HepG2 (cell line): ENCODE results near the gene MVB12A. TPM values are rescaled to one million over a fixed set of nuclear protein-coding genes. Genes with fewer than 3 reads are reported as not detected.

ENCODE experiments used
- HOXA5 ChIP-seq: sonication (generic); formaldehyde crosslinking; IDR thresholded peaks from 2 replicates; pipeline ENCODE4 v1.4.0; 2020; ENCODE audit warnings: missing genetic modification reagents
- MED1 ChIP-seq: sonication (generic); formaldehyde crosslinking; IDR thresholded peaks from 2 replicates; pipeline ENCODE4 v1.4.0; 2020; ENCODE audit warnings: missing genetic modification reagents
- RCOR2 ChIP-seq: IDR thresholded peaks from 2 replicates; pipeline ENCODE4 v1.6.1; 2016; ENCODE audit warnings: missing biosample characterization, missing genetic modification reagents
- SIX1 ChIP-seq: sonication (generic); formaldehyde crosslinking; IDR thresholded peaks from 2 replicates; pipeline ENCODE4 v1.4.0; 2020; ENCODE audit warnings: missing genetic modification reagents, borderline replicate concordance
- SP4 ChIP-seq: sonication (generic); formaldehyde crosslinking; IDR thresholded peaks from 2 replicates; pipeline ENCODE4 v1.8.1; 2023; ENCODE audit warnings: mild to moderate bottlenecking, missing genetic modification reagents
- ZMYM4 ChIP-seq: sonication (generic); formaldehyde crosslinking; IDR thresholded peaks from 2 replicates; pipeline ENCODE4 v1.8.1; 2023; ENCODE audit warnings: mild to moderate bottlenecking, missing genetic modification reagents
- ZNF260 ChIP-seq: sonication (generic); formaldehyde crosslinking; IDR thresholded peaks from 2 replicates; pipeline ENCODE4 v1.4.0; 2020; ENCODE audit warnings: missing genetic modification reagents, low read depth, mild to moderate bottlenecking, borderline replicate concordance
- ZNF788 ChIP-seq: sonication (generic); formaldehyde crosslinking; IDR thresholded peaks from 2 replicates; pipeline ENCODE4 v1.5.0; 2020; ENCODE audit warnings: mild to moderate bottlenecking, missing genetic modification reagents, borderline replicate concordance
- ZNF883 ChIP-seq: sonication (generic); formaldehyde crosslinking; IDR thresholded peaks from 2 replicates; pipeline ENCODE4 v1.5.1; 2020; ENCODE audit warnings: mild to moderate bottlenecking, missing genetic modification reagents; ENCODE audit errors: not compliant biosample characterization
- polyA plus RNA-seq, 8 experiments: library from polyadenylated mRNA; depleted of rRNA in 3 of 8; stranded (reverse) in 7 of 8; unstranded in 1 of 8; fragments of >200 nt; fragmentation: Illumina TruSeq in 4 of 8; extraction: Trizol in 4 of 8; gene quantifications; 2 replicates each; pipeline versions ENCODE4 v1.2.1 to v1.2.3, GENCODE V29; 2011 to 2016; ENCODE audit warnings: low read depth in 4 of 8, missing spikeins in 1 of 8, mixed read lengths in 1 of 8; ENCODE audit not compliant: insufficient read depth in 1 of 8
- total RNA-seq, 5 experiments: library from RNA; depleted of rRNA; stranded (reverse); fragments of >200 nt; fragmentation: Illumina TruSeq; extraction: Trizol; gene quantifications; 2 replicates each; pipeline ENCODE4 v1.2.3, GENCODE V29; 2016; ENCODE audit warnings: low read depth in 1 of 5
- TF ChIP-seq, protein P1 (sequence below): IDR thresholded peaks from 2 replicates; pipeline ENCODE4 v1.6.1; 2016; ENCODE audit warnings: mild to moderate bottlenecking, missing biosample characterization, missing genetic modification reagents
- TF ChIP-seq, protein P2 (sequence below): conservative IDR thresholded peaks from 2 replicates; pipeline ENCODE4 v1.6.1; 2018; ENCODE audit warnings: missing genetic modification reagents
- TF ChIP-seq, protein P3 (sequence below), 2 experiments: fragments of 450-650 bp in 1 of 2; sonication (generic) in 1 of 2; formaldehyde crosslinking in 1 of 2; IDR thresholded peaks; 2 replicates each; pipeline versions ENCODE4 v1.6.1 to v1.8.0; 2016 to 2022; ENCODE audit warnings: antibody characterized with exemption in 1 of 2, mild to moderate bottlenecking in 1 of 2, missing genetic modification reagents in 1 of 2
- TF ChIP-seq, protein P4 (sequence below): sonication (generic); formaldehyde crosslinking; IDR thresholded peaks from 2 replicates; pipeline ENCODE4 v1.5.0; 2020; ENCODE audit warnings: missing genetic modification reagents
- TF ChIP-seq, protein P5 (sequence below): sonication (generic); formaldehyde crosslinking; IDR thresholded peaks from 2 replicates; pipeline ENCODE4 v1.8.1; 2023; ENCODE audit warnings: mild to moderate bottlenecking, missing genetic modification reagents

The MVB12A gene
- total and polyA plus RNA-seq, 2 of the 13 experiments (the other 11 are each of a cell fraction or from before 2014, with no cell fraction given), result 35.7 to 36.1 TPM

DNA sequence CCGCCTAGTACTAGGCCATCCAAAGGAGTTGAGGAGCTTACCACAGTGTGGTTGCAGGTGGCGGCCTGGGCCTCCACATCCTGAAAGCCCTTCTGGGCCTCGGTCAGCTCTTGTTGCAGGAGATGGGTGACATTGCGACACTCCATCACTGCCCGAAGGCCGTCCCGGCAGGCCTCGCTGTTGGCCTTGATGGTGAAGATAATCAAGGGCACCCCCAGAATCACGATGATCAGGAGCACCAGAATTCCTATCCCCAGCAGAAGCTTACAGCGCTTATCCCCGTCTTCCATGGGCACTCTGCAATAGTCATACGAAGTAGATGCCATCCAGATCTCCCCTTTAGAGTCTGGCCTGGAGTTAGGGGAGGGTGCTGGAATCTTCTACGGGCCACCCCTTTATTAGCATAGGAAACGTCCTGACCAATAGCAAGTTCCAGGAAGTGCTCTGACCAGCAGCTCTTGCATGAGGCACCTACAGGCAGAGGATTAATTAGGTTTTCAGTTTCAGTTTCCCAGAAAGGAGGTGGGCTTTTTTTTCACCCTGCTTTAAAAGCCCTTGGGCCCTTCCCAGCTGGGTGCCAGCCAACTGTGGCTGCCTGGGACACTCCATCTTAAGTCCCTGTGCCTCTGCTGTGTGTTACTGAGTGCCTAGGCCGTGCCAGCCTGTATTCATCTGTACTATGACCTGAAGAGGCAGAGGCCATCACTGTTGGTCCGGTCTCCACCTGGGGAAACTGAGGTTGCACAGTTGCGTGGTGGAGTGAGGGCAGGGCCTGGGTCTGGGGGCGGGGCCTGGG is 14.4 kb upstream of the MVB12A start, which contains the start of gene BST2 (continued):
- TF ChIP-seq ZNF883 (CRISPR knock-in tag), result peak; percentile 18
- TF ChIP-seq, protein P1, sequence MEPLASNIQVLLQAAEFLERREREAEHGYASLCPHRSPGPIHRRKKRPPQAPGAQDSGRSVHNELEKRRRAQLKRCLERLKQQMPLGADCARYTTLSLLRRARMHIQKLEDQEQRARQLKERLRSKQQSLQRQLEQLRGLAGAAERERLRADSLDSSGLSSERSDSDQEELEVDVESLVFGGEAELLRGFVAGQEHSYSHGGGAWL (CRISPR knock-in tag), result no peak
- TF ChIP-seq, protein P2, sequence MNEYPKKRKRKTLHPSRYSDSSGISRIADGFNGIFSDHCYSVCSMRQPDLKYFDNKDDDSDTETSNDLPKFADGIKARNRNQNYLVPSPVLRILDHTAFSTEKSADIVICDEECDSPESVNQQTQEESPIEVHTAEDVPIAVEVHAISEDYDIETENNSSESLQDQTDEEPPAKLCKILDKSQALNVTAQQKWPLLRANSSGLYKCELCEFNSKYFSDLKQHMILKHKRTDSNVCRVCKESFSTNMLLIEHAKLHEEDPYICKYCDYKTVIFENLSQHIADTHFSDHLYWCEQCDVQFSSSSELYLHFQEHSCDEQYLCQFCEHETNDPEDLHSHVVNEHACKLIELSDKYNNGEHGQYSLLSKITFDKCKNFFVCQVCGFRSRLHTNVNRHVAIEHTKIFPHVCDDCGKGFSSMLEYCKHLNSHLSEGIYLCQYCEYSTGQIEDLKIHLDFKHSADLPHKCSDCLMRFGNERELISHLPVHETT (CRISPR knock-in tag), result peak; percentile 48; the same call in 1 of the 2 replicates
- TF ChIP-seq ZMYM4 (CRISPR knock-in tag), result peak; percentile 58; the same call in 1 of the 2 replicates
- peak; percentile 80; the same call in 1 of the 2 replicates for TF ChIP-seq HOXA5
- peak; percentile 73; the same call in 1 of the 2 replicates for TF ChIP-seq ZNF788
- 0 out of 2 replicates have a peak, but pooled peaks have one; percentile 26 for TF ChIP-seq RCOR2 (CRISPR knock-in tag)
- TF ChIP-seq, protein P3, sequence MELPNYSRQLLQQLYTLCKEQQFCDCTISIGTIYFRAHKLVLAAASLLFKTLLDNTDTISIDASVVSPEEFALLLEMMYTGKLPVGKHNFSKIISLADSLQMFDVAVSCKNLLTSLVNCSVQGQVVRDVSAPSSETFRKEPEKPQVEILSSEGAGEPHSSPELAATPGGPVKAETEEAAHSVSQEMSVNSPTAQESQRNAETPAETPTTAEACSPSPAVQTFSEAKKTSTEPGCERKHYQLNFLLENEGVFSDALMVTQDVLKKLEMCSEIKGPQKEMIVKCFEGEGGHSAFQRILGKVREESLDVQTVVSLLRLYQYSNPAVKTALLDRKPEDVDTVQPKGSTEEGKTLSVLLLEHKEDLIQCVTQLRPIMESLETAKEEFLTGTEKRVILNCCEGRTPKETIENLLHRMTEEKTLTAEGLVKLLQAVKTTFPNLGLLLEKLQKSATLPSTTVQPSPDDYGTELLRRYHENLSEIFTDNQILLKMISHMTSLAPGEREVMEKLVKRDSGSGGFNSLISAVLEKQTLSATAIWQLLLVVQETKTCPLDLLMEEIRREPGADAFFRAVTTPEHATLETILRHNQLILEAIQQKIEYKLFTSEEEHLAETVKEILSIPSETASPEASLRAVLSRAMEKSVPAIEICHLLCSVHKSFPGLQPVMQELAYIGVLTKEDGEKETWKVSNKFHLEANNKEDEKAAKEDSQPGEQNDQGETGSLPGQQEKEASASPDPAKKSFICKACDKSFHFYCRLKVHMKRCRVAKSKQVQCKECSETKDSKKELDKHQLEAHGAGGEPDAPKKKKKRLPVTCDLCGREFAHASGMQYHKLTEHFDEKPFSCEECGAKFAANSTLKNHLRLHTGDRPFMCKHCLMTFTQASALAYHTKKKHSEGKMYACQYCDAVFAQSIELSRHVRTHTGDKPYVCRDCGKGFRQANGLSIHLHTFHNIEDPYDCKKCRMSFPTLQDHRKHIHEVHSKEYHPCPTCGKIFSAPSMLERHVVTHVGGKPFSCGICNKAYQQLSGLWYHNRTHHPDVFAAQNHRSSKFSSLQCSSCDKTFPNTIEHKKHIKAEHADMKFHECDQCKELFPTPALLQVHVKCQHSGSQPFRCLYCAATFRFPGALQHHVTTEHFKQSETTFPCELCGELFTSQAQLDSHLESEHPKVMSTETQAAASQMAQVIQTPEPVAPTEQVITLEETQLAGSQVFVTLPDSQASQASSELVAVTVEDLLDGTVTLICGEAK (IDR thresholded peaks at IDR 0.05), result no peak
- TF ChIP-seq, protein P3 (CRISPR knock-in tag; IDR thresholded peaks at IDR 0.05), result peak; percentile 75; the same call in 1 of the 2 replicates
- no peak for TF ChIP-seq ZNF260
- TF ChIP-seq SP4 (CRISPR knock-in tag), result peak; percentile 72
- no peak for TF ChIP-seq SIX1
- TF ChIP-seq, protein P4, sequence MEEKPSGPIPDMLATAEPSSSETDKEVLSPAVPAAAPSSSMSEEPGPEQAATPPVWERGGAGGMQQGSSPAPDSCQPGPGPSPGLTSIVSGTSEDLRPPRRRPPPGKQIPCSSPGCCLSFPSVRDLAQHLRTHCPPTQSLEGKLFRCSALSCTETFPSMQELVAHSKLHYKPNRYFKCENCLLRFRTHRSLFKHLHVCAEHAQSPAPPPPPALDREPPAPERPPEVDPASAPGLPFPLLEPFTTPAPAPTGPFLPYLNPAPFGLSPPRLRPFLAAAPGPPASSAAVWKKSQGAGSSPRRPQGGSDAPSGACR (CRISPR knock-in tag), result peak; percentile 51; the same call in 1 of the 2 replicates
- peak; percentile 36; the same call in 1 of the 2 replicates for TF ChIP-seq MED1
- TF ChIP-seq, protein P5, sequence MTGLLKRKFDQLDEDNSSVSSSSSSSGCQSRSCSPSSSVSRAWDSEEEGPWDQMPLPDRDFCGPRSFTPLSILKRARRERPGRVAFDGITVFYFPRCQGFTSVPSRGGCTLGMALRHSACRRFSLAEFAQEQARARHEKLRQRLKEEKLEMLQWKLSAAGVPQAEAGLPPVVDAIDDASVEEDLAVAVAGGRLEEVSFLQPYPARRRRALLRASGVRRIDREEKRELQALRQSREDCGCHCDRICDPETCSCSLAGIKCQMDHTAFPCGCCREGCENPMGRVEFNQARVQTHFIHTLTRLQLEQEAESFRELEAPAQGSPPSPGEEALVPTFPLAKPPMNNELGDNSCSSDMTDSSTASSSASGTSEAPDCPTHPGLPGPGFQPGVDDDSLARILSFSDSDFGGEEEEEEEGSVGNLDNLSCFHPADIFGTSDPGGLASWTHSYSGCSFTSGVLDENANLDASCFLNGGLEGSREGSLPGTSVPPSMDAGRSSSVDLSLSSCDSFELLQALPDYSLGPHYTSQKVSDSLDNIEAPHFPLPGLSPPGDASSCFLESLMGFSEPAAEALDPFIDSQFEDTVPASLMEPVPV (CRISPR knock-in tag), result peak; percentile 81
